H1 (cell line): ENCODE data around the gene ITGA3.

ENCODE experiments used
- CTCF ChIP-seq, 3 experiments: IDR thresholded peaks; 1 replicate in 2 of 3; 2 replicates in 1 of 3; pipeline versions ENCODE4 v1.5.1 to v1.6.1; 2011; ENCODE audit warnings: low read length in 3 of 3, mild to moderate bottlenecking in 3 of 3, inconsistent platforms in 2 of 3, low read depth in 1 of 3, moderate library complexity in 1 of 3; ENCODE audit not compliant: insufficient read depth in 1 of 3; ENCODE audit errors: control extremely low read depth in 1 of 3
- NRF1 ChIP-seq: IDR thresholded peaks from 2 replicates; pipeline ENCODE4 v1.6.1; 2011; ENCODE audit warnings: mild to moderate bottlenecking, low read depth, low read length, improper control_type of control experiment
- POLR2A ChIP-seq, 2 experiments: IDR thresholded peaks; 1 replicate in 1 of 2; 2 replicates in 1 of 2; pipeline ENCODE4 v1.6.1; 2011; ENCODE audit warnings: low read depth in 2 of 2, low read length in 2 of 2, mild to moderate bottlenecking in 2 of 2; ENCODE audit errors: control extremely low read depth in 1 of 2
- RBBP5 ChIP-seq: IDR thresholded peaks from 2 replicates; pipeline ENCODE4 v1.7.1; 2012; ENCODE audit warnings: low read depth, mild to moderate bottlenecking, inconsistent platforms, low read length, moderate library complexity, borderline replicate concordance
- SIN3A ChIP-seq, 2 experiments: IDR thresholded peaks in 1 of 2; conservative IDR thresholded peaks in 1 of 2; 2 replicates each; pipeline ENCODE4 v1.6.1; 2011 to 2012; ENCODE audit warnings: low read length in 2 of 2, improper control_type of control experiment in 1 of 2, low read depth in 1 of 2, mild to moderate bottlenecking in 1 of 2
- TAF1 ChIP-seq: IDR thresholded peaks from 2 replicates; pipeline ENCODE4 v1.6.1; 2011; ENCODE audit warnings: mild to moderate bottlenecking, low read depth, low read length
- TBP ChIP-seq: IDR thresholded peaks from 2 replicates; pipeline ENCODE4 v1.6.1; 2011; ENCODE audit warnings: low read depth, low read length, improper control_type of control experiment
- USF2 ChIP-seq: IDR thresholded peaks from 2 replicates; pipeline ENCODE4 v1.6.1; 2011; ENCODE audit warnings: low read length, improper control_type of control experiment

GRCh38 chr17:50111673-50112655 is 56.1 kb downstream of the ITGA3 start:
- no peak for TF ChIP-seq TAF1
- no peak for TF ChIP-seq RBBP5
- no peak for TF ChIP-seq NRF1
- TF ChIP-seq CTCF (IDR thresholded peaks at IDR 0.05; ENCODE audit: control extremely low read depth in 1 of 3, insufficient read depth in 1 of 3, low read depth in 1 of 3, low read length in 3 of 3), result peak in 1 of 3 experiments; percentile 24; a peak in 1 of 4 replicates
- no peak for TF ChIP-seq POLR2A (IDR thresholded peaks at IDR 0.05; ENCODE audit: control extremely low read depth in 1 of 2, low read depth in 2 of 2, low read length in 2 of 2)
- TF ChIP-seq USF2, result no peak
- no peak for TF ChIP-seq TBP
- TF ChIP-seq SIN3A (conservative IDR thresholded peaks at IDR 0.05 in 1 of 2, IDR thresholded peaks at IDR 0.05 in 1 of 2; ENCODE audit: low read depth in 1 of 2, low read length in 2 of 2), result no peak
